Fibroblast of villous mesenchyme (primary cell): ENCODE data around the gene RORB. TPM values are rescaled to one million over a fixed set of nuclear protein-coding genes. Genes with fewer than 3 reads are reported as not detected.

ENCODE experiments used
- DNase-seq: peaks from one replicate; pipeline ENCODE4 v3.0.0-alpha.2; 2010; ENCODE audit warnings: low read depth
- H3K4me3 ChIP-seq: 2 replicates; pipeline ENCODE4 v1.5.1; 2011; ENCODE audit warnings: low read depth, mild to moderate bottlenecking, low read length
- total RNA-seq: library from RNA; depleted of rRNA; stranded (reverse); fragments of >200 nt; gene quantifications from 2 replicates; pipeline ENCODE4 v1.2.3, GENCODE V29; 2012
- TF ChIP-seq, protein P1 (sequence below): IDR thresholded peaks from 2 replicates; pipeline ENCODE4 v1.5.1; 2012; ENCODE audit warnings: low read depth, mild to moderate bottlenecking, low read length; ENCODE audit not compliant: insufficient read depth

The RORB gene
- total RNA-seq, 1 donor = 5.6 TPM

DNA sequence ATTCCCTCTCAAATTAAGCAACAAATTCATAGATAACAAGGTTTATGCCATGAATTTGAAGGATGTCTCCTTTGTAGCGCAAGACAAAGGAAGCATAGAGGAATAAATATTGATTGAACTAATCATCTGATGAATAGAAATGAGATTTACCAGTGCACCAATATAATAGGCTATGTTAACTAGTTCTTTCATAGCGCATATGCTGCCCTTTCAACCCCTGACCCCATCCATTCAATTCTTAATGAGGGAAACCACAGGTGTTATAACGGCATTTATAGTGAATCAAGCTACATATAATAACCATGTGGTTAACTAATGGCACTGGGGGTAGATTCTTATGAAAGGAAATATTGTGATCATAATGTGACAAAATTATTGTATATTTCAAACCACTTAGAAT lies 6.5 kb downstream of the RORB start:
- TF ChIP-seq, protein P1, sequence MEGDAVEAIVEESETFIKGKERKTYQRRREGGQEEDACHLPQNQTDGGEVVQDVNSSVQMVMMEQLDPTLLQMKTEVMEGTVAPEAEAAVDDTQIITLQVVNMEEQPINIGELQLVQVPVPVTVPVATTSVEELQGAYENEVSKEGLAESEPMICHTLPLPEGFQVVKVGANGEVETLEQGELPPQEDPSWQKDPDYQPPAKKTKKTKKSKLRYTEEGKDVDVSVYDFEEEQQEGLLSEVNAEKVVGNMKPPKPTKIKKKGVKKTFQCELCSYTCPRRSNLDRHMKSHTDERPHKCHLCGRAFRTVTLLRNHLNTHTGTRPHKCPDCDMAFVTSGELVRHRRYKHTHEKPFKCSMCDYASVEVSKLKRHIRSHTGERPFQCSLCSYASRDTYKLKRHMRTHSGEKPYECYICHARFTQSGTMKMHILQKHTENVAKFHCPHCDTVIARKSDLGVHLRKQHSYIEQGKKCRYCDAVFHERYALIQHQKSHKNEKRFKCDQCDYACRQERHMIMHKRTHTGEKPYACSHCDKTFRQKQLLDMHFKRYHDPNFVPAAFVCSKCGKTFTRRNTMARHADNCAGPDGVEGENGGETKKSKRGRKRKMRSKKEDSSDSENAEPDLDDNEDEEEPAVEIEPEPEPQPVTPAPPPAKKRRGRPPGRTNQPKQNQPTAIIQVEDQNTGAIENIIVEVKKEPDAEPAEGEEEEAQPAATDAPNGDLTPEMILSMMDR = no peak
- no peak overlapping the region for H3K4me3 ChIP-seq
- DNase-seq = no peak

DNA sequence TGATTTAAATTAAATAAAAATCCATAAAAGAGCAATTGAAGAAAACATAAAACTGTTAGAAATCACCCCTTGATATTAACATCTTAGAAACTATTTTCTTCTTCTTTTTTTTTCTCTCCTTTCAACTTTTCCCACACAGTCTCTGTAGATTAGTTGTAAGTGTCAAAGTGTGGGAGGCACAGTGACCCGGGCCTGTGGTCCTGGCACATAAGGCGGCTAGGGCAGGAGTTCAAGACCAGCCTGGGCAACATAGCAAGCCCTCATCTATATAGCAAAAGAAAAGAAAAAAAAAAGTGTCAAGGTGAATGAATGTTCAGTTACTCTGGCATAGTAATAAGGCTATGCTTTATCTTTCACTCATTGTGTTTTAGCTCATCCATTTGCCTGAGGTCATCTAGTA lies 14.2 kb downstream of the RORB start:
- H3K4me3 ChIP-seq = no peak overlapping the region
- DNase-seq = no peak
- TF ChIP-seq, protein P1 = no peak

GRCh38 chr9:74512416-74512815 lies 15.3 kb downstream of the RORB start:
- no peak for DNase-seq
- H3K4me3 ChIP-seq = no peak overlapping the region
- TF ChIP-seq, protein P1 = no peak

DNA sequence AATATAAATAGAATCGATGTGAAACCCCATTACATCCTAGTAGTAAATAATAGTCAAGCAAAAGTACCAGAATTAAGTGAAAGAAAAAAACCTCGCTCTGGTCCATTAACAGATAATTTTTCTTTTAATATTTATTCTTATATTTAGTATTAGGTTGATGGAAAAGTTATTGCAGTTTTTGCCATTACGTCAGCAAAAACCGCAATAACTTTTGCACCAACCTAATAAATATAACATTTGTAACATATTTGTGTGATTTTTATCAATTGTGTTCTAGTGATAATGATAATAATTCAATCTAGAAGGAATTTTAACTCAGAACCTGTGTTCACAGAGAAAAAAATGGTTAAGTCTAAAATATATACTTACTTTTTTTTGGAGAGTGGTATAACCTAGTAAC lies 16.1 kb downstream of the RORB start:
- DNase-seq = no peak
- H3K4me3 ChIP-seq = no peak overlapping the region
- TF ChIP-seq, protein P1 = no peak

DNA sequence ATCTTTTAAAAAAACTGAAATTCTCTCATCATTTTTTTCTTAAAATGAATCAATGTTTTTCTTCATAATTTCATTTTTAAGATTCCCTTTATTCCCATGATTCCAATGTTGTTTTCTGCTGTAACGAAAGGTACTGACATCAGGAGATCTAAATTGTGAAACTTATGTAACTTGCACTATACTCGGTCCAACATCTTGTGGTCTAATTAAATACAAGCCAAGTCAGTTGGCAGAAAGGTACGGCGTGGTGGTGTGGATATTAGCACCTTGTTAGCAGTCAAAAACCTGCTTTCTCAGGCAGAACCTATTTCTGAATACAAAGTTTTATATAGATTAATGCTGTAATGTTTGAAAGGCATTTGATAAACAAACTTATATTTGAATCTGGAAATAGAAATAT lies 20.1 kb downstream of the RORB start:
- TF ChIP-seq, protein P1 = no peak
- no peak overlapping the region for H3K4me3 ChIP-seq
- DNase-seq = no peak

GRCh38 chr9:74519419-74519818 lies 22.3 kb downstream of the RORB start:
- TF ChIP-seq, protein P1 = no peak
- H3K4me3 ChIP-seq = no peak overlapping the region
- no peak for DNase-seq

GRCh38 chr9:74521009-74521408 lies 23.9 kb downstream of the RORB start:
- peak; percentile 43 for DNase-seq
- no peak overlapping the region for H3K4me3 ChIP-seq
- TF ChIP-seq, protein P1 = no peak
